ENCODE data around the gene OSBPL6.

DNA sequence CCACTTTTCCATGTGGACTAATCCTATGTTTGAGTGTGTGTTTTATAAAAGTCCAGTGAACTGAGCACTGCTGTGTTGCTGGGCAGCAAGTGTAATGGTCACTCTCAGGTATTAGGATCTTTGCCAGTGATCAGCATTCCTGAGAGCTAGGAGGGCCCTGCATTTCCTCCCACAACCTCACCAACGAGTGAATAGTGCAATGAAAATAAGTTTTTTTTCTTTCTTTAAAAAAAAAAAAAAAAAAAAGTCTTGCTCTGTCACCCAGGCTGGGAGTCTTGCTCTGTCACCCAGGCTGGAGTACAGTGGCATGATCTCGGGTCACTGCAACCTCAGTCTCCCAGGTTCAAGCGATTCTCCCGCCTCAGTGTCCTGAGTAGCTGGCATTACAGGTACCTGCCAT is 6.5 kb upstream of the OSBPL6 start:
- TF ChIP-seq, protein P1, sequence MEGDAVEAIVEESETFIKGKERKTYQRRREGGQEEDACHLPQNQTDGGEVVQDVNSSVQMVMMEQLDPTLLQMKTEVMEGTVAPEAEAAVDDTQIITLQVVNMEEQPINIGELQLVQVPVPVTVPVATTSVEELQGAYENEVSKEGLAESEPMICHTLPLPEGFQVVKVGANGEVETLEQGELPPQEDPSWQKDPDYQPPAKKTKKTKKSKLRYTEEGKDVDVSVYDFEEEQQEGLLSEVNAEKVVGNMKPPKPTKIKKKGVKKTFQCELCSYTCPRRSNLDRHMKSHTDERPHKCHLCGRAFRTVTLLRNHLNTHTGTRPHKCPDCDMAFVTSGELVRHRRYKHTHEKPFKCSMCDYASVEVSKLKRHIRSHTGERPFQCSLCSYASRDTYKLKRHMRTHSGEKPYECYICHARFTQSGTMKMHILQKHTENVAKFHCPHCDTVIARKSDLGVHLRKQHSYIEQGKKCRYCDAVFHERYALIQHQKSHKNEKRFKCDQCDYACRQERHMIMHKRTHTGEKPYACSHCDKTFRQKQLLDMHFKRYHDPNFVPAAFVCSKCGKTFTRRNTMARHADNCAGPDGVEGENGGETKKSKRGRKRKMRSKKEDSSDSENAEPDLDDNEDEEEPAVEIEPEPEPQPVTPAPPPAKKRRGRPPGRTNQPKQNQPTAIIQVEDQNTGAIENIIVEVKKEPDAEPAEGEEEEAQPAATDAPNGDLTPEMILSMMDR (IDR thresholded peaks at IDR 0.05), result no peak
- TF ChIP-seq POLR2A (IDR thresholded peaks at IDR 0.05) (no peak), POLR2AphosphoS5 (IDR thresholded peaks at IDR 0.05) (no peak)

All from gastroesophageal sphincter (tissue), 3 donors.